Stimulated activated naive CD8-positive, alpha-beta T cell treated with anti-CD3 and anti-CD28 coated beads, Interleukin-15, Interleukin-2, amounts not matched to agents 100 U/mL and 50 U/mL, for 24 hours (primary cell): ENCODE data around the gene GALNT11.
A peak's percentile ranks its signal among the peaks of the same experiment; 100 is the strongest.
"Not testable (repeated sequence)": the region's sequence is repeated elsewhere in the genome, so short reads cannot be mapped to it uniquely, and the experiment has no call there.

ENCODE experiments used
- ATAC-seq: fragments of 150-1000 bp; cut with Tn5 transposase; one replicate; pipeline ENCODE4 v1.10.0; 2021
- DNase-seq: peaks from one replicate; pipeline ENCODE4 v3.0.0; 2021

The GALNT11 gene

DNA sequence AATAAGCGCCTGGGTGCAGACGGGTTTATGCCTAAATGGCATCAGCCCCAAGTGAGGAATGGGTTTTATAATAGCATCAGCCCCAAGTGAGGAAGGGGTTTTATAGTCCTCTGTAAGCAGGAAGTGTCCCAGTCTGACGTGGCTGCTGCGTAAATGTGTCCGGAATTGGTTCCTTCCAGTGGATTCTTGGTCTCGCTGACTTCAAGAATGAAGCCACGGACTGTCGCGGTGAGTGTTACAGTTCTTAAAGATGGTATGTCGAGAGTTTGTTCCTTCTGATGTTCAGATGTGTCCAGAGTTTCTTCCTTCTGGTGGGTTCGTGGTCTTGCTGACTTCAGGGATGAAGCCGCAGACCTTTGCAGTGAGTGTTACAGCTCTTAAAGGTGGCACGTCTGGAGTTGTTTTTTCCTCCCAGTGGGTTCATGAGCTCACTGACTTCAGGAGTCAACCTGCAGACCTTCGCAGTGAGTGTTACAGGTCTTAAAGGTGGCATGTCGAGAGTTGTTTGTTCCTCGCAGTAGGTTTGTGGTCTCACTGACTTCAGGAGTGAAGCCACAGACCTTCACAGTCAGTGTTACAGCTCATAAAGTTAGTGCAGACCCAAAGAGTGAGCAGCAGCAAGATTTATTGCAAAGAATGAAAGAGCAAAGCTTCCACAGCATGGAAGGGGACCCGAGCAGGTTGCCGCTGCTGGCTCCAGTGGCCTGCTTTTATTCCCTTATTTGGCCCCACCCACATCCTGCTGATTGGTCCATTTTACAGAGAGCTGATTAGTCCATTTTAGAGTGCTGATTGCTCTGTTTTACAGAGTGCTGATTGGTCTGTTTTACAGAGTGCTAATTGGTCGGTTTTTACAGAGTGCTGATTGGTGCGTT is 2.3 kb downstream of the GALNT11 start:
- peak; percentile 51 for ATAC-seq
- DNase-seq = peak; percentile 42

GRCh38 chr7:152030059-152030458 is 4.6 kb downstream of the GALNT11 start:
- peak; percentile 21 for DNase-seq
- ATAC-seq = not testable (repeated sequence)

DNA sequence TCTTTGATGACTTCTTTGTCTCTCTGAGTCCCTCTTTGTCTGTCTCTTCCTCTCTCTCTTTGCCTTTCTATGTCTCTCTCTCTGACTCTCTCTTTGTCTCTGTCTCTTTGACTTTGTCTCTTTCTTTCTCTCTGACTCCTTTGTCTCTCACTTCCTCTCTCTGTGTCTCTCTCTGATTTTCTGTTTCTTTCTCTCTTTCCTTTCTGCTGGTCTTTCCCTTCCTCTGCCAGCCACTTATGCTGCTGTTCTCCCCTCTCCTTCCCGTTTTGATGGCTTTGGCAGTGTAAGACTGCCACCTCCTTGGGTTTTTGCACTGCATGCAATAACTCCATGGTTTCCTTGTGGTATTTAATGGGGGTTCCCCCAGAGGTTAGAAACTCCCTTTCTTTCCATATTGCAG is 5.2 kb downstream of the GALNT11 start:
- not testable (repeated sequence) for ATAC-seq, DNase-seq

- DNase-seq (no peak), ATAC-seq (no peak)
Observed at GRCh38 chr7:152035817-152036216, 10.3 kb downstream of the GALNT11 start.

- not testable (repeated sequence) for ATAC-seq, DNase-seq
Observed at GRCh38 chr7:152038410-152038809, 12.9 kb downstream of the GALNT11 start.

DNA sequence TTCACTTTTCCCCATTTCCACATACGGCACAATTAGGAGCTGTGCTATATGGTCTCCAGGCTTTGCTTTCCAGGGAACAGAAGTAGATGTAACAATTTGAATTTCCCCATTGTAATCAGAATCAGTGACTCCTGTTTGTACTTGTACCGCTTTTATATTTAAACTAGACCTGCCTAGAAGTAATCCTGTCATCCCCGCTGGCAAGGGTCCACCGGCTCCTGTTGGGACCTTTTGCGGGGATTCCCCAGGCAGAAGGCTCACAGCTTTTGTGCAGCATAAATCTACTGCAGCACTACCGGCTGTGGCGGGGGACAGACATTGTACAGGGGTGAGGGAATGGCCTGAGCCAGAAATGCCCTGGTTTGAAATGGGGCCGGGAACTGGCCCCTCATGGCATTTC is 17.6 kb downstream of the GALNT11 start:
- not testable (repeated sequence) for DNase-seq

DNA sequence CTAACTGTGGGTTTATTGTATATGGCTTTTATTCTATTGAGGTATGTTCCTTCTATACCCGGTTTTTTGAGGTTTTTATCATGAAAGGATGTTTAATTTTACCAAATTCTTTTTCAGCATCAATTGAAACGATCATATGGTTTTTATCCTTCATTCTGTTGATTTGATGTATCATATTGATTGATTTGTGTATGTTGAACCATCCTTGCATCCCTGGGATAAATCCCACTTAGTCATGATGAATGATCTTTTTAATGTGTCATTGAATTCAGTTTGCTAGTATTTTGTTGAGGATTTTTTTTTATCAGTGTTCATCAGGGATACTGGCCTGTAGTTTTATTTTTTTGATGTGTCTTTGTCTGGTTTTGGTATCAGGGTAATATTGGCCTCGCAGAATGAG is 19.4 kb downstream of the GALNT11 start:
- ATAC-seq, DNase-seq: not testable (repeated sequence)

More for the DNA sequence above, 17.6 kb downstream of the GALNT11 start:
- ATAC-seq = not testable (repeated sequence)

- no peak for DNase-seq
- ATAC-seq = no peak
Observed at GRCh38 chr7:152046531-152046930, 21.1 kb downstream of the GALNT11 start.

- DNase-seq (no peak), ATAC-seq (no peak)
Observed at GRCh38 chr7:152048051-152048450, 22.6 kb downstream of the GALNT11 start.

- no peak for DNase-seq
Observed at GRCh38 chr7:152050547-152050971, 25.1 kb downstream of the GALNT11 start.

DNA sequence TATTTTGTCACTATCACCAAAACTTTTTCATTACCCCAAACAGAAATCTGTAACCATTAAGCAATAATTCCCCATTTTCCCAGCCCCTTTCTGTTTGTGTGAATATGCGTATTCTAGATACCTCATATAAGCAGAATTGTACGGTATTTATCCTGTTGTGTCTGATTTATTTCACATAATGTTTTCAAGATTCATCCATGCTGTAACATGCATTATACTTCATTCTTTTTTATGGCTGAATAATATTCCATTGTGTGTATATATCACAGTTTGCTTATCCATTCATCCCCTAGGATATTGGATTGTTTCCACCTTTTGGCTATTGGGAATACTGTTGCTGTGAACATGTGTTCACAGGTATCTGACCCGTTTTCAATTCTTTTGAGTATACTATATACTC is 26.5 kb downstream of the GALNT11 start:
- no peak for ATAC-seq
- no peak for DNase-seq

More at GRCh38 chr7:152050547-152050971, 25.1 kb downstream of the GALNT11 start:
- no peak for ATAC-seq

DNA sequence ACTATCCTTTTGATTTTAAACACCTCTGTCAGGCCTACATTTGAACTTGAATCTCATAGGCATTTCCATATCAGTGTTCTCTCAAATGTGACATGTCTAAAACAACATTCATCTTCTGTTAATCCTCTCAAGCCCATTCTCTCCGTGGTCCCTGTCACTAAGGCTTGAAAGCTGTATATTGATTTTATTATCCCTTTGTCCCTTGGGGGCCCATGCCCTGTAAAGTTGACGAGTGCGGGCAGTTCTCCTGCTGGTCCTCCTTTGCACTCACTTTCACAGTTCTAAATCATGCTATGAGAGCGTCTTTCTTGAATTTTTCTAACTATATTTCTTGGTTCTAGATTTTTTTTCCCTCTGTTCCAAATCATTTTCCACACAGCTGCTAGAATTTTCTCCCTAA is 27.3 kb downstream of the GALNT11 start:
- no peak for ATAC-seq
- DNase-seq = no peak

- no peak for ATAC-seq
- DNase-seq = no peak
Observed at GRCh38 chr7:152054367-152055230, 29.1 kb downstream of the GALNT11 start.

DNA sequence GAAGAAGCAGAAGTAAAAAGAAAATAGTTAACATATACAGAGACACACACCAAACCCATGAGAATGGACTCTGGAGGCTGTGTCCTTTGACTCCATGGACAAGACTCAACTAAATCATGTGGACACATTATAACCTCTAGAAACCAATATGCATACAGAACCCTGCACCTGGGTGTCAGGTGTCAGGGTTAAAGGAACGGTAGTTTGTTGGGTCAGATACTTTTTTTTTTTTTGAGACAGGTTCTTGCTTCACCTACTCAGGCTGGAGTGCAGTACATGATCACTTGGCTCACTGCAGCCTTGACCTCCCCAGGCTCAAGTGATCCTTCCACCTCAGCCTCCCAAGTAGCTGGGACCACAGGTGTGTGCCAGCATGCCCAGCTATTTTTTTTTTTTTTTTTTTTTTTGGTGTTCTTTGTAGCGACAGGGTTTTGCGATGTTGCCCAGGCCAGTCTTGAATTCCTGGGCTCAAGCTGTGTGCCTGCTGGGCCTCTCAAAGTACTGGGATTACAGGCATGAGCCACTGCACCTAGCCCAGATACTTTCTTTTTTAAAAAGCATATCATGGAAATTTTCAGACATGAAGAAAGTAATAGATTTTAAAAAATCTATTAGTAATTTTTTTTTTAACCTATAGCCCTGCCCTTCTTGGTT is 31.3 kb downstream of the GALNT11 start:
- DNase-seq (no peak), ATAC-seq (no peak)

GRCh38 chr7:152059311-152059710 is 33.8 kb downstream of the GALNT11 start:
- ATAC-seq = no peak
- DNase-seq = no peak

DNA sequence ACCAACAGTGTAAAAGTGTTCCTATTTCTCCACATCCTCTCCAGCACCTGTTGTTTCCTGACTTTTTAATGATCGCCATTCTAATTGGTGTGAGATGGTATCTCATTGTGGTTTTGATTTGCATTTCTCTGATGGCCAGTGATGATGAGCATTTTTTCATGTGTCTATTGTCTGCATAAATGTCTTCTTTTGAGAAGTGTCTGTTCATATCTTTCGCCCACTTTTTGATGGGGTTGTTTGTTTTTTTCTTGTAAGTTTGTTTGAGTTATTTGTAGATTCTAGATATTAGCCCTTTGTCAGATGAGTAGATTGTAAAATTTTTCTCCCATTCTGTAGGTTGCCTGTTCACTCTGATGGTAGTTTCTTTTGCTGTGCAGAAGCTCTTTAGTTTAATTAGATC is 35.6 kb downstream of the GALNT11 start:
- DNase-seq, ATAC-seq: not testable (repeated sequence)

DNA sequence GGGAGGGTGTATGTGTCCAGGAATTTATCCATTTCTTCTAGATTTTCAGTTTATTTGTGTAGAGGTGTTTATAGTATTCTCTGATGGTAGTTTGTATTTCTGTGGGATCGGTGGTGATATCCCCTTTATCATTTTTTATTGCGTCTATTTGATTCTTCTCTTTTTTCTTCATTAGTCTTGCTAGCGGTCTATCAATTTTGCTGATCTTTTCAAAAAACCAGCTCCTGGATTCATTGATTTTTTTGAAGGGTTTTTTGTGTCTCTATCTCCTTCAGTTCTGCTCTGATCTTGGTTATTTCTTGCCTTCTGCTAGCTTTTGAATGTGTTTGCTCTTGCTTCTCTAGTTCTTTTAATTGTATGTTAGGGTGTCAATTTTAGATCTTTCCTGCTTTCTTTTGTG is 37.7 kb downstream of the GALNT11 start:
- ATAC-seq, DNase-seq: not testable (repeated sequence)

DNA sequence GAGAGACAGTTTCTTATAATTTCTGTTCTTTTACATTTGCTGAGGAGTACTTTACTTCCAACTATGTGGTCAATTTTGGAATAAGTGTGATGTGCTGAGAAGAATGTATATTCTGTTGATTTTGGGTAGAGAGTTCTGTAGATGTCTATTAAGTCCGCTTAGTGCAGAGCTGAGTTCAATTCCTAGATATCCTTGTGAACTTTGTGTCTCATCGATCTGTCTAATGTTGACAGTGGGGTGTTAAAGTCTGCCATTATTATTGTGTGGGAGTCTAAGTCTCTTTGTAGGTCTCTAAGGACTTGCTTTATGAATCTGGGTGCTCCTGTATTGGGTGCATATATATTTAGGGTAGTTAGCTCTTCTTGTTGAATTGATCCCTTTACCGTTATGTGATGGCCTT is 38.3 kb downstream of the GALNT11 start:
- ATAC-seq, DNase-seq: not testable (repeated sequence)

GRCh38 chr7:152065800-152066344 is 40.4 kb downstream of the GALNT11 start:
- not testable (repeated sequence) for DNase-seq, ATAC-seq

- no peak for DNase-seq
- ATAC-seq = no peak
Observed at GRCh38 chr7:152072421-152072820, 46.9 kb downstream of the GALNT11 start.

GRCh38 chr7:152073352-152073751 is 47.9 kb downstream of the GALNT11 start:
- ATAC-seq (no peak), DNase-seq (no peak)

DNA sequence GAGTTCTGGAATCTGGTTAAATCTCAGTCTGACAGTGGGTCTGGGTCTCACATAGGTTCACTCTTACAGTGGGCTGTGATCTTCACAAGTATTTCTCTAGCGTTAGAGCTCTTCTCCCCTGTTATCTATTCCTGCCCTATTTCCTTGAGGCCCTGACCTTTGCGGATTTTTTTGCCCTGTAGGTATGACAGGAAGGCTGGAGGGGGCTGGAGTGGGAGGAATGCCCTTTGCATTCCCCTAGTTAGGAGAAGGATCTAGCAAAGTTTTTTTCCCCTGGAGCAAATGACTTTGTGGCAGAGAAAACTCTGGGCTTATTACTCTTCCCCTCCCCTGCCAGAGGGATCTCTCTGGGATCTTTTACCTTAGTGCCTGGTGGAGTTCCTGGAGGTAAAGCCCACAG is 49.2 kb downstream of the GALNT11 start:
- ATAC-seq = no peak
- no peak for DNase-seq
